A673 (cell line): ENCODE data around the gene C1orf50.

Experiments
- CTCF ChIP-seq: fragments of 300-800, 200-600 bp; sonication (generic); conservative IDR thresholded peaks from 2 replicates; pipeline ENCODE4 v1.5.1; 2017; ENCODE audit warnings: low read depth, mild to moderate bottlenecking, antibody characterized with exemption, low read length, moderate library complexity, mixed read lengths
- EZH2 ChIP-seq: fragments of 200-600 bp; sonication (generic); IDR thresholded peaks from 2 replicates; pipeline ENCODE4 v1.6.1; 2017; ENCODE audit warnings: borderline replicate concordance, low read depth, mild to moderate bottlenecking, mixed read lengths, antibody characterized with exemption, low read length; ENCODE audit not compliant: poor library complexity, severe bottlenecking

- TF ChIP-seq CTCF (no peak), EZH2 (no peak)
These were observed 26.0 kb upstream of the C1orf50 start for GRCh38 chr1:42740851-42741580.
